GM18873 (cell line): ENCODE measurements around the gene MAB21L1.

Source experiments
- ATAC-seq: cut with Tn5 transposase; IDR thresholded peaks from one replicate; pipeline ENCODE4 v1.9.1; 2021; ENCODE audit warnings: mild to moderate bottlenecking, moderate library complexity, moderate number of reproducible peaks; ENCODE audit not compliant: unreplicated experiment, low FRiP score

Gene MAB21L1

DNA sequence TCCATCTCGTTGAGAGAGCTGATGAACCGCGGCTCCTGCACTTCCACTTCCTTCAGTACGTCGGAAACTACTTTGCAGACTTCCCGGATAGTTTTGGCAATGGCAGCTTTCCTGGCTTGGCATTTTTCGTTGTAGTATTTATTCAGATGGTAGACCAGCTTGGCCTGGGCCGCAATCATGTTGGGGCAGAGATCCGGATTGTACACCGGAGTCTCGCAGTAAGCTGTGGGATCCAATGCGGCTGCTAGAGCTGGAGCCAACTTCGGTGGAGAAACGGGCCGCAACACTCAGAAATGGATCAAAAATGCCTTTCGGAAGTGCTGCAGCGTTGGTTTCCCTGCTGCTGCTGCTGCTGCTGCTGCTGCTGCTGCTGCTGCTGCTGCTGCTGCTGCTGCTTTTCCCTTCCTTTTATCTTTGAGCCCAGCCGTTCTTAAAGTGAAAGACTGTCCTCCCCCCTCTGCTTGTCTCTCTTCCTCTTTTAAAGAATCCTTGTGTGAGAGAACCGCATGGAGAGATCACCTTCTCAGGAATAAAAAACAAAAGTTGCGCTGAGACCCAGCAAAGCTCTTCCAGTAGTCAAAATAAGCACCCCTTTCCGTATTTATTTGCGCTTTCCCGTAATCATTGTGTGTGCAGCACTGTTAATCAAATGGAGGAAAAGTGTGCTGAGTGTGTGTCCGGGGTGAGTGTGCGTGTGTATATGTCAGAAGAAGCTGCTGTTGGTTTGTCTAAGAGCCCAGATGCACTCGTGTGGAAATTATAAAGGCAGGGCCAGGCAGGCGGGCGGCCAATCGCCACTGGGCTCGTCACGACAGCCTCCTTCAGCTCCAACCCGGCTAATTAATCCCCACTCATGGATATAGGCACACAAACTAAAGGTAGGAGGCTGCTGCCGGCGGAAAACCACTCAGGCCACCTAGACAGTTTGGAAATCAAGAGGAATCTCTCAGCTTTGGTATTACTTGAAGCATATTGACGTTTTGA, at the start of gene MAB21L1:
Gene MAB21L1 (minus strand): TSS at position 730 of the 984 bp plus-strand sequence. CDS start 551 bp downstream, at position 179.
- no peak for ATAC-seq

DNA sequence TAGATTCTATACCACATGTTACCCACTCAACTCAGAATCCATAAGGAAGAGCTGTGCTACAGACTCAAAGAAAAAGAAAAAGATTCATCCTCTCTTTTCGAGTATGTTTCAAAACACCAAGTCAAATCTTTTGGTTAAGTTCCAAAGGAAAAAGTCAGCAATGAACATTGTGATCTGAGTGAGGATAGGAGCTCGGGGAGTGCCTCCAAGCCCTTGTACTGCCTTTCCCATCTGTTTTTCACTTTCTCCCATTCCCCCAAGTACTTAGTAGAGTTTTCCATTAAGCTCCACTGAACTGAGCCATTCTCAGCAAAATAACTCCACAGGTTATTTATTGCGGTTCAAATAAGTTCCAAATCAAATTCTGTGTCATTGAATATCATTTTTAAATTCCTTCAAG, 47.7 kb upstream of the MAB21L1 start:
- no peak for ATAC-seq

DNA sequence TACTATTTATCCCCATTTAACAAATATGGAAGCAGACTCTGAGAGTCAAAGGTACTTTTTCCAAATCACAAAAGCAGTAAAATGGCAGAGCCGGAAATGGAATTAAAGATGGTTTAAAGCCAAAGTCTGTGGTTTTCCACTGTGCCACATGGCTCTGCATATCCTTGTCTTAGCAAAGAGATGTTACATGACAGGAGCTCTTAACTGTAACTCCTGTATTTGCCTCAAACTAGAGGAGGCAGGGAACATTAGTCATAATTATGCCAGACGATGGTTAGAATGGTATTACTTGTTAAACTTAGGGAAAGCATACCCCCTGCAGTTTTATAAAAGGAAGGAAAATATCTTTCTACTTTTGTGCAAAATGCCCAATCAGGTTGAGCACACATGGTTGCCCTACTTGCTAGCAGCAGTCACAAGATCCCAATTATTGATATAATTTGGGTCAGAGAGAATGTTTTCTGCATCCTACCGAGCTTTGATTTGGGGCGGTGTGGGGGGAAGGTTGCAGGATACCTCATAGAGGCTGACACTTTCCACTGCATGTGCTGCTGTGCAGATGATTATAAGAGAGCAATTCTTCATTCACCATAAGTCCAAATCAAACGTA, 42.0 kb upstream of the MAB21L1 start:
- ATAC-seq, result no peak

DNA sequence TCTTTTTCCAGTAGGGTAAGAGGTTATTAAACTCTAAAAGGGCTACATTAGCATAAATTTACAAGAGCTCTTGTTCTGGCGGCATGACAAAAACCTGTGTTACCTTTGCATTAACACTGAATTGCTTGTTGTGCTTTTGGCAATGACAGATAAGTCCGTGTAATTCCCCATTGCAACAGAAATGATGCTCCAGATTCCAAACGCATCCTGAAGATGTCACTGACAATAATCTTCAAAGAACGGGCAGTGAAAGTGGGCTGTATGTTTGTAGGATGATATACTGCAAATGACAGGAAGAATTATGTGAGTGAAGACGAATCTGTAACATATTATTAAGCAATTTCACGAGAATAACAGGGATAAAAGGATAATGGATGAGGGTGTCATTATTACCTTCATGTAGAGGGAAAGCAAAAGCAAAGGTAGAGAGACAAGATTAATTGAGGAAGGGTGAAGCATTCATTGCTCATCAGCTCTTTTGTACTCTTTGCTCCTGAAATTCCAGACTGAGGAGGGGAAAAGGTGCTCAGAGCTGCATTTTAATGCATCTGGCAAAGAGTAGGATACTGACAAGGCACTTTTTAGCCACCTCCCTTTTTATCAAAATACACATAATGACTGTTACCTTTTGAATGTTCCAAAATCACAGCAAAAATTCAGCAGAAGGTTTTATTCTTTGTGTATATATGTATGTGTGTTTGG, 38.5 kb upstream of the MAB21L1 start:
- ATAC-seq, result no peak

DNA sequence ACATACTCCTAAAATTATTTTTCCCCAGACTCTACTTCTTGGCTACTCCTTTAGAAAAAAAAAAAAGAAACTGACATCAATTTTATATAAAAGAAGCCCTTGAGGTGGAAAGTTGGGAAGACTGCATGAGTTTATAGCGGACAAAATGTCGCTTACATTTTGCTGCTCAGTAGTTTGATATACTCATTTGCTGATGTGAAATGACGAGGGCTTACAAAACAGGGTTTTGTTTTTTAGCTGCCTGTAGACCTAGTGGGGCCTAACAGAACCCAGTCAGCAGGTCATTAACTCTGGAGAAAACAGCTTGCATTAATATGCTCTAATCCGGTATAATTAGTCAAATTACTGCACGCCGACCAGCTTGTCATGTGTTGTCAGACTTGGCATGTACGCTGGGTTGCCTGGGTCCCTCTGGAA, 37.6 kb upstream of the MAB21L1 start:
- no peak for ATAC-seq

DNA sequence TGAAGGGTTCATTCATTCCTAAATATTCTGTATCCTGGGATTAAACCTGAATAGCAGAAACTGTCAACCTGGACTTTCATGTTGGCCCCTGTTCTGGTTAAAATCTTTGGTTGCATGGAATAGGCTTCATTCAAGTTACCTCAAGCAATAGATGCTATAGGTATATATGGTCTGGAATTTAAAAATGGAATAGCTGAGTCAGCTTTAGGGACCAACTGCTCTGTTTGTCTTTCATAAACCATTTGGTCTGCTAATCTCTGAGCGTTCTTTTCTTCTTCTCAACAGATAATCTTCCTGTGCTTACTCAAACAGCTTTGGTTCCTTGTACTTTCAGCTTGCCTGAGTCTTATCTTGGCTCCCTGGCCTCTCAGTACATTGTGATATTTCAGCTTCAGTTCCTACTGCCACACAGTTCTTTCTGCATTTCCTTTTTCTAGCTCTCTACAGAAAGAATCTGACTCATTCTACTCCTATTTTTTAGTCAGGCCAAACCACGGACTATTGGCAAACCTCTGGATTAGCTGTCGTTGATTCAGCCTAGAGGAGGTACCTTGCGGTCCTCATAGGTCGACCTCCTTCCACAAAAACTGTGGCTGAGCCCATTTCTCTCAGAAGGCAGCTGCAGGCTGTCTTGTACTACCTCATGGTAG, 35.9 kb upstream of the MAB21L1 start:
- no peak for ATAC-seq

DNA sequence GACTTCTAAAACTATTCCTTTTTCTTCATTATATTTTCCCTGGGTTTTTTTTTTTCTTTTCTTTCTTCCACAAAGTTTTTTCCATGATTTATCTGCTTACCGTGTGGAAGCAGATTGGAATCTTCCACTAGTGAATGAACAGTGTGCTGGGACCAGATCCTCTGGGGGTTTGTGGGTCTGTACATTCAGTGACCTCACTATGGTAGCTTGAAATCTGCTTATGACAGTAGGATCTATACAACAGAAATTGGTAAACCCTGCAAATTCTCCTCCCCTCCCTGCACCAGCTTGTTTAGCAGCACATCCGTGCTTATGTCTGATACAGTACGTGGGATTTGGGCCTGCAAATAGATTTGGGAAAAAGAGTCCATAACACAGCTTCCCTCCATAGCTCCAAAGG, 26.0 kb upstream of the MAB21L1 start:
- no peak for ATAC-seq

DNA sequence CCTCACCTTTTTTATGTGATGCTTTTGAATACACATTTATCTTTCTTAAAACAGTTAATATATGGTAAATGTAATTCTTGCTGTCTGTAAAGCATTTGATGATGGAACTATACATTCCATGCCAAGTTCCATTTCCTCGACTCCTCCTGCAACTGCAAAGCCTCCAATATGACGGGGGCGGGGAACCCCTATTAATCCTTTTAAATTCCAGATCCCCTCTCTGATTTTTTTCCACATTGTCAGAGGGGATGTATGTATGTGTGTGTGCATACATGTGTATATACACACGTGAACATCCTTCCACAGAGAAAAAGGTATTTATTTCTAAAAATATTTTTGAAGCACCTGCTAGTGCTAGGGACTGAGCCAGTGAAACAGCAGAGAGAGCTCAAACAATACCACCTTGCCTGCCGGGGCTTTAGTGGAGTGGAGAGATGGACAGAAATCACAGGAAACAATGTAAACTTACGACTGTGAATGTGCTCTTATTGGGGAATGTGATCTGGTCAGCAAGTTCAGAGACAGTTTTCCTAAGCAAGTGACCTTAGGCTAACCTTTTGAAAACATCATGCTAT, 25.3 kb upstream of the MAB21L1 start:
- ATAC-seq, result no peak

DNA sequence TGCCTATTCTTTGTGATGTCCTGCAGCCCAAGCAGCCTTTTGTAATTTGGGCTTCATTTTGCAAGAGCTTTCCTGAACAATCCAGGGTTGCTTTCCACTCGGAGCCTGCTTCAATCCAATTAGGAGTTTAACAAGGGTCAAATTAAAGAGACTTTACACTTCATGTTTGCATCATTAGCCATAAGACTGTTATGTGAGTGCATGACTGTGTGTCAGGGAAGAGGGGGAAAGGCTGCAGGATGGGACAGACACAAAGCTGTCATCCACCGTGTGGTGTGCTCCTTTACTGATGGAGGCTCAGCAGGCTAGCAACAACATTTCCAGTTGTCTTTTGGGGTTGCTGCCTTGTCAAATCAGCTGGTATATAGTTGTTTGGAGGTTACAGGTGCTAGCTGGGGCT, 23.7 kb upstream of the MAB21L1 start:
- ATAC-seq, result no peak

DNA sequence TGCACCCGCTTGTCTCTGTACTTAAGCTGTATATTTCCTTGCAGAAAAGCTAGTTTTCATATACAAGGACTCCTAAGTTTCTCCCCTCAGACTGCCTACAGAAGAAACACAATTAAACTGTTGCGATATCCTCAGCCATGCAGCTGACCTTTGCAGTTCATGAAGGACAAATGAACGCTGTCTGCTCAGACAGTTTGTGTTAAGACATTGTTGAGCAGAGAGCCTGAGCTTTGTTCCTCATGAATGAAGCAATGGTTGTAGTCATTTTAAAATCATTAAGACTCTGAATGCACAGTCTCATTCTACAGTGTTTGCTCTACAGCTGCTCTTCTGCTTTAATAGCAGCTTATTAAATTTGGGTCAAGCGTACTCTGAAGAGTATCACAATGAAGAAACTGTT, 23.2 kb upstream of the MAB21L1 start:
- ATAC-seq, result no peak

DNA sequence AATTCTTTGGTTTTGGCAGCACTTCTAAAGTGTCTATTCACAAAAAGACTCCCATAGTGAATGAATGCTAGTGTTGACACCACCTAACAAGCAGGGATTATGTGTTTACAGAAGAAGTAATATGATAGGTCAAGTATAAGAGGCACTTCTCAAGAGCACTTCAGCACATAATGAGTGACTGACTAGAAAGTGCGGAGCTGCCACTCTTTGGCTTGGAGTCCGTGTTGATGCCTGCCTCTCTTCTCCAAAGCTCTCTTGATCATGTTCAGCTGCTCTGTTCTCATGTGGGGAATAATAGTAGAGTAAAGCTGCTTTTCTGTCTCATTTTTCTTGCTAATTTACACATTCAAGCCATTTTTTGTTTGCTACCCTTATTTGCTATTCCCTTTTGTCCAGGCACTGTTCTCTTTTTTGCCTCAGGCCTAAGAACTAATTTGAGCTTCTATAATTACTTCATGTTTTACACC, 22.7 kb upstream of the MAB21L1 start:
- ATAC-seq, result no peak

DNA sequence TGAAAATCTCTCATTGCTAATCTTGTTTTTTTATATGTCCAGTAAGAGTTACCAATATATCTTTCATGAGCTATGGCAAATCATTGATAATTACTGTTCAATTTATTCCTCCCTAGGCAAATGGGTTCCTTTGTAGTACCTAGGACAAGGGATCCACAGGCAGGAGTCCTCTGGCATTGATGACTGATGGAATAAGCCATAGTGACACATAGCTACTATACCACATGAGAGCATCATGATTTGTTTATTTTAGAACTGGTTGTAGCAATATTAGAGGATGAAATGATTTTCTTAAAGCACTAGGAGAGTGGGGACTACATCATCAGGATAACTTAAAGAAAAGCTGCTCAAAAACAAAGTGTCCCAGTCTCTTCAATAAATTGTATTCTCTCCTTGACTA, 21.7 kb upstream of the MAB21L1 start:
- ATAC-seq, result no peak

DNA sequence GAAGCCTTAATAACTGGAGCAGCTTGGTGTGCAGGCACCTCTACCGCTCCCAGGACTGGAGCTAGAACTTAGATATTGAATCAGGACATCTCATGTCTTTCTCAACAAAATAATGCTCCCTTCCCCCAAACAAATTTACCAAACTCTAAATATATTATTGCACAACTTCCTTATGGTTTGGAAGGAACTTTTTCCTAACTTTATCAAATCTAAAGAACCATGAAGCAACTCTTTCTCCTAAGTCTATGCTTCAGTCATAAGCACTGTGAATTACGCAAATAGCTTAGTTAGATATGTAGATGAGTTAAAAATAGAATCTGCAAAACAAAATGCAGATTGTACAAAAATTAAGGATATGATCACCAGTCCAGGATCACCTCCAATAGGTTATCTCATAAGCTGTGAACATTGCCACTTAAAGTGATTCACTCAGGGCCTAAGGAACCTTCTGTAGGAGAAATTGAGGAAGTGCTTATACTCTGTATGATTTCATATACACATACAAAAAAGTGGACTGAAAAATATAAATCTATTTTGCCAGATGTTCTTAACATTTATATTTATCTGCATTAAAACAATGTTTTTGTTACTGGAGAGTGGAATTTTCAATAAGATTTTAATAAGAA, 20.4 kb upstream of the MAB21L1 start:
- ATAC-seq, result no peak

DNA sequence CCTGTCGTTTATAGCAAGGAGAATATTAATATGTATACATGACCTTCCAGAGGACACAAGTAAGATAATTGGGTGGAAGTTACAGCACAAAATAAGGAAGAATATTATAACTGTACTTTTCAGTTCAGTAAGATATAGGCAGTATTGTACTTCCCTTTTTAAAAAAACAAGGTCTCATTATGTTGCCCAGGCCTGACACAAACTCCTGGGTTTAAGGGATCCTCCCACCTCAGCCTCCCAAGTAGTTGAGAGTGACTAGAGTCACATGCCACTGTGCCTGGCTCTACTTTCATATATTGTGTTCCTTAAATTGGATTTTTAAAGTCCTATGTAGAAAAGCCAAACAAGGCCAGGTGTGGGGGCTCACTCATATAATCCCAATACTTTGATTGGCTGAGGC, 19.5 kb upstream of the MAB21L1 start:
- no peak for ATAC-seq

DNA sequence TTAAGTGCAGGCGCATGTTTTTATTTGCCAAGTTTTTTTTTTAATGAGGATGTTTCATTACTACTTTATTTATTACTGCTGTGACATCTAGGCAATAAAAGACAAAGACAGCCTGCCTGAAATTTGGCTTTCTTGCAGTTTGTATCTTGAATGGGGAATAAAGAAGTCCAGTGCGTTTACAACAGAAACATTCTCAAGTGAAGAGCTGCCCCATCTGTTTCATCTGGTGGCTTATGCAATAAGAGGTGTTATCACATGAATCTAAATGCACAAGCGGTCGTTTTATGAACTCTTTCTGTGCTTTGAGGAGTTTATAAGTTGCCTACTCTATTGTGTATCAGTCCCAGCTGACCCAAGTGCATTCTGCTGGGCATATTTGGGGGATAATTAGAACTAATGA, 12.6 kb upstream of the MAB21L1 start:
- no peak for ATAC-seq

DNA sequence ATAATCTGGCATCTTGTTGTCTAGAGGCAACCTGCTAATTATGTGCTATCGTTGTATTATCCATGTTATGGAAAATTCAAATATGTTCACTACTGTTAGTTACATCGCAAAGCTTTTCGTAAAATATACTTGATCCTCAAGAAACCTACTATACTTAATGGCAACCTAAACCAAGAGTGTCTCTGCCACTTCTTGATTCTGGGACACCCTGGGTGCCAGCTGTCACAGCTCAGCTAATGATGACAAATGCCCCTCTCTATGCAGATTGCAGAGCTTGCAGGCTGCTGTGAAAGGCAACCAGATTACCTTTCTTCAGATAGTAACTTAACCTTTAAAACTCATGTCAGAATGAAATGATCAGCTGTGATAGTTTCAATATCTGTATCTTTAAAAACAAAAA, 8.9 kb upstream of the MAB21L1 start:
- ATAC-seq, result no peak

DNA sequence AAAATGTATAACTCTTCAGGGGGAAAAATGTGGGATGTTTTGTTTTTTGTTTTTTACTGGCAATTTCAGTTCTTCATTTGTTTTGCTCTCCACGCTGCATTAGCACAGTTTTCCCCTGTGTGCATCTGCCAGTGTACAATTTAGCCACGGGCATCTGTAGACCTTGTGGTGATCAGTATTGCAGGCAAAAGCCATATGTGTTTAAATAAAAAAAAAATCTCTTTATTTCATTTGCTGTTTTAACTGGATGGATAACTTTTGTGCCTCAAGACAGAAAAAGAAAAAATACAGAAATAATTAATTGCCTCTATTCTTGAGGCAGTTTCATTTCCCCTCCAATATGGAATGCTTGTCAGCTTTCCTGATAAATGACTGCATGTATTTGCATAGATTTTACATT, 7.9 kb upstream of the MAB21L1 start:
- ATAC-seq, result no peak

DNA sequence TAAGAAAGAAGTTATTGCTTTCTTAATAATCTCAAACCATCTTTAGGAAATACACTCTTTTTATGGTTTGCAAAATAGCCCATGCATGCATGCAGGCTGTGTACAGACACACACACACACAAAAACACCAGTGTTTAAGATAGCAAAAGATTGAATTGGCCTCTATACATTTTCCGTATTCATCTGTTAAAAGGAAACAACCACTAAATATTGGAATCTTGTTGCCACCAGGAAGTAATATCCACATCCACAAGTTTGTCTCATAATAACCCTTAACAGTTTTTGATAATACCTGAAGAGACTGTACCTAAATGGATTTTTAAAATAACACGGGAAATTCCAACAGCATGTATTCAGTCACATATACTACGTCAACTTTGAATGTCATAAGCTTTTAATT, 7.3 kb upstream of the MAB21L1 start:
- ATAC-seq, result no peak

DNA sequence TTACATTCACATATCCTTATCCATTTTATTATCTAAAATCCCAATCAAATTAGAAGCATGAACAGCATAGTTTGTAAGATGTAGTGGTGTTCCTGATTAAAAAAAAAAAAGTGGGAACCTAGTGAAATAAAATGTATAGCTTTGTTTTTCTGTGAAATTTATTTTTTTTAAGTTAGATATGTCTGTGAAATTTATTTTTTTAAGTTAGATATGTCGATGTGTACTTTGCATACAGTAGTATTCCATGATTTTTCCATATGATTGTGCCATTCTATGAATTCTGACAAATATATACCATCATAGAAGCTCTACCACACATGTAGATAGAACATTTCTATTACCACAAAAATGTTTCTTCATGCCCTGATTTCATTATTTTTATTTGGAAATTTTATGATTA, 6.0 kb upstream of the MAB21L1 start:
- ATAC-seq, result no peak

DNA sequence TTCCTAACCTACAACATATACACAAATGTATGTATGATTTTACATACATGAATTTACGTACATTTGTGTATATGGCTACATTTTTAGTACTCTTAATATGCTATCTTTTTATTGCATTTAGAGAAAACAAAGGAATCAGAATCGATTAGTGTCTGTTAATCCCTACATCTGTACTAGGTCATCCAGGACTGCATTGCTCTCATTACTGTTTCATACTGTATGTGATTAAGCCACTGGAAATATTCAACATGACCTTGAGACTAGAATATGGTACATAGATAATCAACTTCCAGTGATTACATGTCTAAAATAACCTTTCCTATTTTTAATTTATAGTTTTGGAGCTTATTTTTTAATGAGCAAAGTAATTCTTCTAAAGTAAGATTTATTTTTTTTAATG, 5.3 kb upstream of the MAB21L1 start:
- no peak for ATAC-seq
